ENCODE measurements around the gene AUH. TPM values are rescaled to one million over a fixed set of nuclear protein-coding genes. Genes with fewer than 3 reads are reported as not detected.

Gene AUH
- total and polyA plus RNA-seq, 2 experiments from 2014 or later = 9.9 to 18.3 TPM

GRCh38 chr9:91347377-91347776 is 14.3 kb downstream of the AUH start:
- Histone ChIP-seq H3K4me1 (ENCODE audit: insufficient read depth) (no peaks in the 10 kb centered on the region), H3K36me3 (ENCODE audit: low read depth) (no peaks in the 10 kb centered on the region; the same call in 1 of the 2 replicates)
- in situ Hi-C loops (cut with MboI) = no loop called here

GRCh38 chr9:91346644-91347043 is 15.1 kb downstream of the AUH start:
- 96 to 100% methylated on average over 1 of the region's 1 CpG for WGBS, 2 experiments (ENCODE audit: low coverage in 1 of 2, low lambda C conversion rate in 2 of 2, missing lambda C conversion rate in 2 of 2)
- Histone ChIP-seq H3K36me3 (ENCODE audit: low read depth) (peaks cover 7% of the 10 kb centered on the region), H3K27ac (no peak overlapping the region), H3K79me2 (ENCODE audit: insufficient read depth) (peaks cover 33% of the 10 kb centered on the region), H3K9ac (no peak overlapping the region), H3K9me3 (ENCODE audit: low read depth) (no peaks in the 10 kb centered on the region), H3K27me3 (replicated peaks; ENCODE audit: insufficient read depth) (no peaks in the 10 kb centered on the region), H3K4me2 (ENCODE audit: unreplicated experiment) (no peak overlapping the region), H3K9me2 (ENCODE audit: insufficient read depth) (no peaks in the 10 kb centered on the region), H2AFZ (no peak overlapping the region), H3K4me3 (no peak overlapping the region), H4K20me1 (ENCODE audit: insufficient read depth) (no peaks in the 10 kb centered on the region), H3K4me1 (ENCODE audit: insufficient read depth) (no peaks in the 10 kb centered on the region), H3F3A (ENCODE audit: insufficient read depth) (no peaks in the 10 kb centered on the region)
- peak; percentile 13 for DNase-seq
- TF ChIP-seq EZH2phosphoT487 (IDR thresholded peaks at IDR 0.05; ENCODE audit: insufficient read depth, low read depth) = no peak
- no peak for TF ChIP-seq EZH2 (IDR thresholded peaks at IDR 0.05; ENCODE audit: insufficient read depth, poor library complexity, severe bottlenecking)
- in situ Hi-C loops (cut with MboI) = no loop called here

More at GRCh38 chr9:91347377-91347776, 14.3 kb downstream of the AUH start:
- H3K79me2 ChIP-seq (ENCODE audit: insufficient read depth) = peaks cover 33% of the 10 kb centered on the region
- no peak for DNase-seq
- H3K27ac ChIP-seq = no peak overlapping the region
- no peaks in the 10 kb centered on the region for H3K9me2 ChIP-seq (ENCODE audit: insufficient read depth)
- no peak overlapping the region for H3K4me2 ChIP-seq (ENCODE audit: unreplicated experiment)
- H3K9ac ChIP-seq = no peak overlapping the region
- H3K4me3 ChIP-seq = no peak overlapping the region
- no peaks in the 10 kb centered on the region for H3K27me3 ChIP-seq (replicated peaks; ENCODE audit: insufficient read depth)
- no peak overlapping the region for H2AFZ ChIP-seq
- no peaks in the 10 kb centered on the region for H4K20me1 ChIP-seq (ENCODE audit: insufficient read depth)
- no peaks in the 10 kb centered on the region for H3K9me3 ChIP-seq (ENCODE audit: low read depth)
- no peaks in the 10 kb centered on the region for H3F3A ChIP-seq (ENCODE audit: insufficient read depth)
- TF ChIP-seq EZH2 (IDR thresholded peaks at IDR 0.05; ENCODE audit: insufficient read depth, poor library complexity, severe bottlenecking) = no peak
- TF ChIP-seq EZH2phosphoT487 (IDR thresholded peaks at IDR 0.05; ENCODE audit: insufficient read depth, low read depth) = no peak

GRCh38 chr9:91345978-91346377 is 15.7 kb downstream of the AUH start:
- Histone ChIP-seq H3F3A (ENCODE audit: insufficient read depth) (no peaks in the 10 kb centered on the region), H3K4me2 (ENCODE audit: unreplicated experiment) (no peak overlapping the region), H3K9ac (no peak overlapping the region), H3K4me1 (ENCODE audit: insufficient read depth) (no peaks in the 10 kb centered on the region), H4K20me1 (ENCODE audit: insufficient read depth) (no peaks in the 10 kb centered on the region), H3K4me3 (no peak overlapping the region), H3K27ac (no peak overlapping the region), H2AFZ (no peak overlapping the region), H3K27me3 (replicated peaks; ENCODE audit: insufficient read depth) (no peaks in the 10 kb centered on the region), H3K36me3 (ENCODE audit: low read depth) (peaks cover 10% of the 10 kb centered on the region), H3K9me3 (ENCODE audit: low read depth) (no peaks in the 10 kb centered on the region), H3K9me2 (ENCODE audit: insufficient read depth) (no peaks in the 10 kb centered on the region), H3K79me2 (ENCODE audit: insufficient read depth) (peaks cover 33% of the 10 kb centered on the region)
- in situ Hi-C loops (cut with MboI) = no loop called here
- DNase-seq = no peak
- 82 to 87% methylated on average over 4 of the region's 4 CpGs for WGBS, 2 experiments (ENCODE audit: low coverage in 1 of 2, low lambda C conversion rate in 2 of 2, missing lambda C conversion rate in 2 of 2)
- TF ChIP-seq EZH2 (IDR thresholded peaks at IDR 0.05; ENCODE audit: insufficient read depth, poor library complexity, severe bottlenecking) (no peak), EZH2phosphoT487 (IDR thresholded peaks at IDR 0.05; ENCODE audit: insufficient read depth, low read depth) (no peak)

GRCh38 chr9:91342575-91342974 is 19.1 kb downstream of the AUH start:
- H3K9me3 ChIP-seq (ENCODE audit: low read depth) = no peaks in the 10 kb centered on the region
- in situ Hi-C loops (cut with MboI) = no loop called here
- H3K9ac ChIP-seq = no peak overlapping the region
- 97% methylated on average over 3 of the region's 3 CpGs for WGBS, 2 experiments (ENCODE audit: low coverage in 1 of 2, low lambda C conversion rate in 2 of 2, missing lambda C conversion rate in 2 of 2)
- no peaks in the 10 kb centered on the region for H3K9me2 ChIP-seq (ENCODE audit: insufficient read depth)
- no peak overlapping the region for H3K27ac ChIP-seq
- H3K4me3 ChIP-seq = no peak overlapping the region
- TF ChIP-seq EZH2phosphoT487 (IDR thresholded peaks at IDR 0.05; ENCODE audit: insufficient read depth, low read depth) (no peak), EZH2 (IDR thresholded peaks at IDR 0.05; ENCODE audit: insufficient read depth, poor library complexity, severe bottlenecking) (no peak)
- no peaks in the 10 kb centered on the region for H3K27me3 ChIP-seq (replicated peaks; ENCODE audit: insufficient read depth)
- peaks cover 27% of the 10 kb centered on the region for H3K79me2 ChIP-seq (ENCODE audit: insufficient read depth)
- H3K4me2 ChIP-seq (ENCODE audit: unreplicated experiment) = no peak overlapping the region
- no peaks in the 10 kb centered on the region for H4K20me1 ChIP-seq (ENCODE audit: insufficient read depth)
- no peak overlapping the region for H2AFZ ChIP-seq
- peaks cover 10% of the 10 kb centered on the region for H3K36me3 ChIP-seq (ENCODE audit: low read depth)
- no peaks in the 10 kb centered on the region for H3F3A ChIP-seq (ENCODE audit: insufficient read depth)
- no peak for DNase-seq
- no peaks in the 10 kb centered on the region for H3K4me1 ChIP-seq (ENCODE audit: insufficient read depth)

- no peak overlapping the region for H3K27ac ChIP-seq
- H2AFZ ChIP-seq = no peak overlapping the region
- no peak overlapping the region for H3K4me2 ChIP-seq (ENCODE audit: unreplicated experiment)
- H3K79me2 ChIP-seq (ENCODE audit: insufficient read depth) = peaks cover 27% of the 10 kb centered on the region
- H3K27me3 ChIP-seq (replicated peaks; ENCODE audit: insufficient read depth) = no peaks in the 10 kb centered on the region
- H3F3A ChIP-seq (ENCODE audit: insufficient read depth) = no peaks in the 10 kb centered on the region
- no peak for DNase-seq
- peaks cover 10% of the 10 kb centered on the region; the same call in 1 of the 2 replicates for H3K36me3 ChIP-seq (ENCODE audit: low read depth)
- TF ChIP-seq EZH2 (IDR thresholded peaks at IDR 0.05; ENCODE audit: insufficient read depth, poor library complexity, severe bottlenecking) = no peak
- TF ChIP-seq EZH2phosphoT487 (IDR thresholded peaks at IDR 0.05; ENCODE audit: insufficient read depth, low read depth) = no peak
- H3K9me2 ChIP-seq (ENCODE audit: insufficient read depth) = no peaks in the 10 kb centered on the region
- no peak overlapping the region for H3K9ac ChIP-seq
- in situ Hi-C loops (cut with MboI) = no loop called here
- WGBS, 2 experiments (ENCODE audit: low coverage in 1 of 2, low lambda C conversion rate in 2 of 2, missing lambda C conversion rate in 2 of 2) = 87 to 93% methylated on average over 3 of the region's 3 CpGs
- no peaks in the 10 kb centered on the region for H3K4me1 ChIP-seq (ENCODE audit: insufficient read depth)
- no peak overlapping the region for H3K4me3 ChIP-seq
- H4K20me1 ChIP-seq (ENCODE audit: insufficient read depth) = no peaks in the 10 kb centered on the region
- no peaks in the 10 kb centered on the region for H3K9me3 ChIP-seq (ENCODE audit: low read depth)
Measured at GRCh38 chr9:91341749-91342148, 20.0 kb downstream of the AUH start.
